GM04503 (cell line): ENCODE measurements around the gene ZNF365.
A peak's percentile ranks its signal among the peaks of the same experiment; 100 is the strongest.
"Not testable (repeated sequence)": the region's sequence is repeated elsewhere in the genome, so short reads cannot be mapped to it uniquely, and the experiment has no call there.

Source experiments
- DNase-seq: peaks from one replicate; pipeline ENCODE4 v3.0.0-alpha.2; 2012; ENCODE audit warnings: low read depth

ZNF365 gene

DNA sequence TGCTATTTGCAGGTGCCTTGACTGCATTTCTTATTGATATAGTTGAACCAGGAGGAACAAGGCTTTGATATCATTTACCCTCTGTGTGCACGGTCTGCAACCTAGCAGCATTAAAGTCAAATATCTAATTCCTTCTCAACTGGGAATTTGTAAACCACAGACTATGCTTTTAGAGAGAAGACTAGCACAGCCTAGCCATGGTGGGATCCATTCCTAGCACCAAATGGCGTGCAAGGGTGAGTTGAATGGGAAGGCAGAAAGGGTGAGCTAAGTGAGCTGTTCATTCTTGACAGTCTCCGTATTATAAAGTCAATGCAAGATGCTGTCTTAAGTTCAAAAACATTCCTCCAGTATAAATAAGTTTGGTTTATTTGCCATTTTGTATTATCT, 2.9 kb downstream of the ZNF365 start:
- DNase-seq: no peak

- no peak for DNase-seq
These were observed 3.8 kb downstream of the ZNF365 start for GRCh38 chr10:62377966-62378365.

DNA sequence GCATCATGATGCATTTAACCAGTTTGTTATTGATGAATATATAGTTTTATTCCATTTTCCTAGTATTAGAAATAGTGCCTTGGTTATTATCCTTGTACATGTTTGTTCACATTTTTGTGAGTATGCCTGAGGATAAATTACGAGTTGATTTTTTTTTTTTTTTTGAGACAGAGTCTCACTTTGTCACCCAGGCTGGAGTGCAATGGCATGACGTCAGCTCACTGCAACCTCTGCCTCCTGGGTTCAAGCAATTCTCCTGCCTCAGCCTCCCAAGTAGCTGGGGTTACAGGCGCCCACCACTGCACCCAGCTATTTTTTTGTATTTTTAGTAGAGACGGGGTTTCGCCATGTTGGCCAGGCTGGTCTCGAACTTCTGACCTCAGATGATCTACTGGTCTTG, 4.7 kb downstream of the ZNF365 start:
- not testable (repeated sequence) for DNase-seq

GRCh38 chr10:62379394-62379793, 5.2 kb downstream of the ZNF365 start:
- DNase-seq: no peak

- DNase-seq: no peak
These were observed 5.8 kb downstream of the ZNF365 start for GRCh38 chr10:62380016-62380415.

DNA sequence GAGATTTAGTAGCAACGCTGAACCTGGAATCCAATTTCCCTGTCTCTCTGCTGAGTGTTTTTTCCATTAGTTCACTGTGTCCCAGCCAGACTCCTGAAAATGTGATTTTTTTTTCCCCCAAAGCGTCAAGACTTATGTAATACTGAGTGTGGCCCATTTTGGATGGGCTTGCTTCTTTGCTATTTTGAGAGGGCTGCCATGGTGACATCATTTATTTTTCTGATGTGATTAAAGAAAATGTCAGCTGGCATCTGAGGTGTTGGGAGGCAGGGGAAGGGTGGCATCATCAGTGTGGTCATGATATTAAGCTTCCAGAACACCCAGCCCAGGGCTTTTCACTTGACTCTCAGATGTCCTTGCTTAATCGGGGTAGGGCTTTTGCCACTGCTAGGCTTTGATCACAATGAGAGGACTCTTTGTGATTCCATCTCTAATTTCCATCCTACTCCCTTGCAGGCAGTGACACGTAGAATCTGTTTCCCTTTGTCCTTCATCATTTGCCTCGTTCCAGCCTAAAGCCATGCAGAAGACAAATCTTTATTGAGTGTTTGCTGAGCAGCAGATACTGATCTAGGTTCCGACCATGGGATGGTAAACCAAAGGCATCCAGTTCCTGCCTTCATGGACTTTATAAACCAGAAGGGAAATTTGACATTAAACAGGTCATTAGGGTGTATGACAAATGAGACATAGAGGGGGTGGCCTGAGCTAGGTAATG, 7.4 kb downstream of the ZNF365 start:
- DNase-seq: no peak

DNA sequence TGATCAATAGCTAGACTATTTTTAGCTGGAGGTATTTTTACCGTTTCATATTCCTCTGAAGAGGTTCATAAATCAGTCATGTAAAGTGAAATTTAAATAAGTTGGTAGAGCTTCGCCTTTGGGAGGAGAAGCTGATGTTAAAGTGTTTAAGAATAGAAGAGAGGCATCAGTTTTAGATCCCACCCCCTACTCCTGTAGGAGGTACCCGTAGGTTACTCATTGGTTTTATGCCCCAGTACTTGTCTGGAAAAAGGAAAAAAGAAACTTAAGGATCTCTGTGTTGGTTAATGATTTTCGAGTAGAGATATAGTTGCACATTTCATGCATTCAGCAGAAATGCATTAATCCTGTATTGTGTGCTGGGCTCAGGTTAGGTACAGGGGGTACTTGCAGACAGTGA, 8.7 kb downstream of the ZNF365 start:
- no peak for DNase-seq

DNA sequence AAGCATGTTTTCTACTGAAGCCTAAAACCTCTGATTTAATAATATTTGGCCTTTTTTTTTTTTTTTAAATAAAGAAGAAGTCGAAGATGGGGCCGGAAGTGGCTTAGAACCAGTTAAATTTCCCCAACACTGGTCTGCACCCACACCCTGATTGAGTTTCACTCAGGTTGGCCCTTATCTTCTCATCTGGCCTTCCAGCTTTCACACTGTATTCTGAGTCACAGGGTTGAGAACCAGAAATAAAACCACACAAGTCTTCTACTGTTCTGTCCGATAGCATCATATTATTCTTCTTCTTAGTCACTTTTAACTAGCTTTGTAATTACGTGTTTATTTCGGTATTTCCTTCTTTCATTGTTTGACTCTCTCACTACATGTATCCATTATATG, 9.9 kb downstream of the ZNF365 start:
- peak; percentile 64 for DNase-seq

DNA sequence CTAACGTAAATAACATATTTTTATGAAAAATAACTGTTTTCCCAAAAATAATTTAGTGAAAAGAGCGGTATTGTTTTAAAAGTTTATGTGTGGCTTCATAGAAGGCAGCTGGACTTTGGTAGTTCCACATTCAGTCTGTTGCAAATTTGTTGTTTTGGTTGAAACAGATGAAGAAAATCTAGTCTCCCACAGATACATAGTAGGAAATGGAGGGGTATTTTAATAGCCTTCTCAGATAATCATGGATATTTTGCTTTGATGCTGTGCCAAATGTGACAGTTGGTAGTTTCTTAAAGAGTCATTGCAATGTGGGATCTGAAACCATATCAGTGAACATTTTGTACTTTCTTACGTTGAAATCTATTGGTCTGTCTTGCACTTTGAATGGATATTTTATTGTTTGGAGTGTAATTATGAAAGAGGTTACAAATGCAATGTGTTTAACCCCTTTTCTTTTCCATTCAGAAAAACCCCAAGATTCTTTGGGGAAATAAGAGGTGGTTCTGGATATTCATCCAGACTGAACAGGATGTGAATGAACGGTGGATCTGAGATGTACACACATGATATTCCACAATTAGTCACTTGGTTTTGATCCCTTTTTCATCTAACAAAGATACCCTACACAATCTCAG, 10.4 kb downstream of the ZNF365 start:
- DNase-seq: no peak

DNA sequence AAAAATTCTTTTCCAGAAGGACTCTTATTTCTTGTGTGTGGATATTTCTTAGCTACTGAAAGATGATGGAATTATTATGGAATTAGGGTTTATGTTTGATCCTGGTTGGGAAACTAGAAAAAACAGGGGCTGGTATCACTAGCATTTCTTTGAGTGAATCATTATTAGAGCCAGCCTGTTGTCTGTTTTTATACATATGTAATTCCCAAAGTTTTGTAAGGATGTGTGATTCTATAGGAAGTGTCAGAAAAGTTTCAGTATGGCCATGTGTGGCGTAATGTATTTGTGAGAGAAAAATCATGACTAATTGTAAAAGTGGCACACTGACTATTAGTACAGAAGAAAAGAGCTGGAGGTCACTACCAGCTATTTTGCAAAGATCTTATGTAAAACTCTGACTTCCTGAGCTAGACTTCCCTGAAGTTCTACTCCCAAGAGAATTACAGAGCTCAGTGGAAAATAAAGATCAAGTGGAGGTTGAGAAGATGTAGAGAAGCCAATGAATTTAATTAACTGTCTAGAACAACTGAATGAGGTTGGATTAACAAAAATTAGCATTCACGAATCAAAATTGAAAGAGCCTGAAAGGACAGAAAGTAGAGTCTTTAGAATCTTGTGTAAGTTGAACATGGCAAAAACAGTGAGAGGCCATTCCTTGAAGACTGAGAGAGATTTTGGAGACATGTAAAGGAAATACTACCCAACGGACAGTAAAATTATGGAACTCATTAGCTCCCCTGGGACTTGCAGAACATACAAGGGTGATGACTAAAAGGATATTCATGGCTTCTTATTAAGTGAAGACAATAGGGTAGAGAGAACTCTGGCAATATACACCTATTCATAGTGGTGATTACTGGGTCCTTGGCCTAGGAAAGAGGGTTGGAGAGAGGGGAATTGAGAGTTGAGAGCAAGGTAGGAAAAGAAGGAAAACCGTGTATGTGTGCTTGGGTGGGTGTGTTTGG, 12.5 kb downstream of the ZNF365 start:
- DNase-seq: no peak

- no peak for DNase-seq
These were observed 14.2 kb downstream of the ZNF365 start for GRCh38 chr10:62388328-62388727.

- no peak for DNase-seq
These were observed 16.5 kb downstream of the ZNF365 start for GRCh38 chr10:62390497-62391176.

DNA sequence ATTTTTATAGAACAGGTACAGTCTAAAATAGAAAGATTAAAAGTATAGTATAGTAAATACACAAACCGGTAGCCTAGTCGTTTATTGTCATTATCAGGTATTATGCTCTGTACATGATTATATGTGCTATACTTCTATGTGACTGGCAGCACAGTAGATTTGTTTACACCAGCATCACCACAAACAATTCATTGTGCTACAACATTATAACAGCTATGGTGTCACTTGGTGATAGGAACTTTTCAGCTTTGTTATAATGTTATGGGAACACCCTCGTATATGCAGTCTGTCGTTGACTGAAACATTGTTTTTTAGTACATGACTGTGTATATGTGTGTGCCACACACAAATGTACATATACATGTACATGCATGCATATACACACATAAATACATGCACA, 19.1 kb downstream of the ZNF365 start:
- DNase-seq: no peak

- DNase-seq: no peak
These were observed 20.4 kb downstream of the ZNF365 start for GRCh38 chr10:62394556-62395018.

DNA sequence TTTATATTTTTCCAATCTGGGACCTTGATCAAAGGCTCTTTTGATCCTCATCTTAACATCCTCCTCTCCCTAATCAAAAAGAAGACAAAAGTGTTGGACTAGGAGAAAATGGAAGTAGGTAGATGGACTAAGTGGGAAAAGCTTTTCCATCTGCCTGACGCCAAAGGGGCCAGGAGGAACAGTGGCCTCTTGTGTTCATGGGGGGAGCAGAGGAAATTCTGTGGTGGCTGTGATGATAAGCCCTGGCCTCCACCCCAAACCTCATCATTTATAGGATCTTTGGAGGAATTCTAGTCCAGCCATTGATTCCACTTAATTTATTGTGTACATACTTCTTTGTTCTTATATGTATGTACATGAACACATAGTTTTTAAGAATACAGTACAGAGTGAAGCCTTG, 21.7 kb downstream of the ZNF365 start:
- DNase-seq: no peak

GRCh38 chr10:62396864-62397263, 22.7 kb downstream of the ZNF365 start:
- DNase-seq: no peak

DNA sequence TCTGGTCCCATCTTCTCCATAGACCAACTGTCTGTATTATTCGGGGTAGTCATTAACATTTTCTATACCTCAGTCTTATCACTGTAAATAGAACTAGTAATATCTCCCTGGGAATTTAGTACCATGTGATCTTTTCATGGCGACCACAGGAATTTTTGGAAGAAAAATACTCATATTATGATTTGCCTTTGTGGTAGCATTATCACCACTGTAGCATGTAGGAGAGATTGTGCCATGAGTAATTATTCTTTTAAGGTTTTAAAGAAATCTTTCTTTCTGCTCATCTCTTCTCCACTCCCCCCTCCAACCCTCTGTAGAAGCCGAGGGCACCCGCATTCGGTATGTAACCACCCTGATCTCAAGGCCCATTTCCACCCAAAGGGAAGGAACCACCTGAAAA, 25.0 kb downstream of the ZNF365 start:
- DNase-seq: no peak

- no peak for DNase-seq
These were observed 28.3 kb downstream of the ZNF365 start for GRCh38 chr10:62402508-62402907.

DNA sequence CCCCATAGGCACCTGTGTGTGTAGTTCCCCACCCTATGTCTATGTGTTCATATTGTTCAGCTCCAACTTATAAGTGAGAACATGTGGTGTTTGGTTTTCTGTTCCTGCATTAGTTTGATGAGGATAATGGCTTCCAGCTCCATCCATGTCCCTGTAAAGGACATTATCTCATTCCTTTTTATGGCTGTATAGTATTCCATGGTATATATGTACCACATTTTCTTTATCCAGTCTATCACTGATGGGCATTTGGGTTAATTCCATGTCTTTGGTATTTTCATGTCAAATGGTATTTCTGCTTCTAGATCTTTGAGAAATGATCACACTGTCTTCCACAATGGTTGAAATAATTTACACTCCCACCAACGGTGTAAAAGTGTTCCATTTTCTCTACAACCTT, 36.4 kb downstream of the ZNF365 start:
- DNase-seq: not testable (repeated sequence)

- DNase-seq: not testable (repeated sequence)
These were observed 36.8 kb downstream of the ZNF365 start for GRCh38 chr10:62410934-62411333.

GRCh38 chr10:62413048-62413447, 38.9 kb downstream of the ZNF365 start:
- no peak for DNase-seq

DNA sequence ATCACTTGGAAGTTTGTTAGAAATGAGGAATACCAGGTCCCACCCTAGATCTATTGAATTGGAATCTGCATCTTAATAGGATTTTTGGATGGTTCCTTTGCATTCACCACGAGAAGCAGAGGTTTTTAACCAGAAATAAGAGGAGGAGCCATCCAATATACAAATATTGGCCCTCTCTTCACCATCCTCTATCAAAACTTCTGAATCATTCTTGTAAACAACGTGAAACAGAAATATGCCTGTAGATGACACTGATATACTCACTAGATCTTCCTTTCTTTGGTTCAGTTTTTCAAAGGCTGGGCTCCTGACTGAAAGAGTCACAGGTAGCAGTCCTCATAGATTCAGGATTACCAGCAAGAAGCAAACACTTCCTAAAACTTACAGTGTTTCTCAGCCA, 39.5 kb downstream of the ZNF365 start:
- no peak for DNase-seq
